Activated CD4-positive, CD25-positive, alpha-beta regulatory T cell treated with anti-CD3 and anti-CD28 coated beads, Interleukin-2, amount 50 U/mL, for 24 hours (primary cell): Measurements from ENCODE around the gene BPIFB6.

Experiments used
- ATAC-seq, 2 donors: fragments of 150-1000 bp; cut with Tn5 transposase; one replicate each; pipeline ENCODE4 v1.10.0; 2021; ENCODE audit warnings: mild to moderate bottlenecking in 1 of 2, moderate library complexity in 1 of 2

BPIFB6 gene

GRCh38 chr20:33092361-33092760 is 60.9 kb downstream of the BPIFB6 start:
- ATAC-seq: no peak

GRCh38 chr20:33093074-33093473 is 61.6 kb downstream of the BPIFB6 start:
- no peak for ATAC-seq

GRCh38 chr20:33093582-33093981 is 62.1 kb downstream of the BPIFB6 start:
- no peak for ATAC-seq
